HG02943 (cell line): ENCODE results near the gene MTFP1.

Experiments
- ATAC-seq: cut with Tn5 transposase; IDR thresholded peaks from one replicate; pipeline ENCODE4 v1.9.1; 2021; ENCODE audit warnings: mild to moderate bottlenecking, low read depth, moderate library complexity; ENCODE audit not compliant: unreplicated experiment

The MTFP1 gene

GRCh38 chr22:30424534-30425326, 838 bp upstream of the MTFP1 start:
- ATAC-seq = no peak

DNA sequence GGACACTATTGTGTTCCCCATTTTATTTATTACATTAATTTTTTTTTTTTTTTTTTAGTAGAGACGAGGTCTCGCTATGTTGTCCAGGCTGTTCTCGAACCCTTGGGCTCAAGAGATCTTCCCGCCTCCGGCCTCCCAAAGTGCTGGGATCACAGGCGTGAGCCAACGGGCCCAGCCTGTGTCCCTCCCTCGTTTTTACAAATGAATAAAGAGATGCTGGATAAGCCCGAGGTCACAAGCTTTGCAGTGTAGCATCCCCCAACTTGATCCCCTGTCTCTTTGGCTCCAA, 297 bp upstream of the MTFP1 start:
- ATAC-seq = no peak

DNA sequence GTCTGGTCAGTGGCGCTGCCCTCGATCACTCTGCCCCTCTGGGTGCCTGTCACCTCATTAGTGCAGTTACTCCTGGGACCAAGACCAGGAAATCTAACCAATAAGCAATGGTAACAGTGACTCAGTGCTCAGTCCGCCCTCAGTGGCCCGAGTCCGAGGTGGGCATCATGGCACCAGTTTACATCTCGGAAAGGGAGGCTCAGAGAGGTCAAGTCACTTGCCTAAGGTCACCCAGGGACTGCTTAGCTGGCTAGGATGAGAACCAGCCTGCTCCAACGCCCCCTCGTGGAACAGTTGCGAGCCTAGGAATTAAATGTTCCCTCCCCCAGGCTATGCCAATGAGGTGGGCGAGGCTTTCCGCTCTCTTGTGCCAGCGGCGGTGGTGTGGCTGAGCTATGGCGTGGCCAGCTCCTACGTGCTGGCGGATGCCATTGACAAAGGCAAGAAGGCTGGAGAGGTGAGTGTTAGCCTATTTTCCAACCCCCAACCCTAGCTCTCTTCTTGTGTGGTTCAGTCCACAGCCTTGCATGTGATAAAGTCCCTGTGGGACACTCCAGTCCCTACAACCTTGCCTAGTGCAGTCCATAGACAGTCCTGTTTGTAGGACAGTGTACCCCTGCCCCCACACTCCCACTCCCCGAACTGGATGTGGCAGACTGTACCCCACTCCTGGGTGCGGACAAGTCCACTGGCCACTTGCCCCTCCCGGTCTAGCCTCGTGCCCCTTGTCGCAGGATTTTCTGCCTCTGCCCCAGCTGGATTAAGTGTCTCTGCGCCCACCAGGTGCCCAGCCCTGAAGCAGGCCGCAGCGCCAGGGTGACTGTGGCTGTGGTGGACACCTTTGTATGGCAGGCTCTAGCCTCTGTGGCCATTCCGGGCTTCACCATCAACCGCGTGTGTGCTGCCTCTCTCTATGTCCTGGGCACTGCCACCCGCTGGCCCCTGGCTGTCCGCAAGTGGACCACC, 1.1 kb downstream of the MTFP1 start:
- no peak for ATAC-seq

GRCh38 chr22:30427871-30428270, 2.3 kb downstream of the MTFP1 start:
- no peak for ATAC-seq

DNA sequence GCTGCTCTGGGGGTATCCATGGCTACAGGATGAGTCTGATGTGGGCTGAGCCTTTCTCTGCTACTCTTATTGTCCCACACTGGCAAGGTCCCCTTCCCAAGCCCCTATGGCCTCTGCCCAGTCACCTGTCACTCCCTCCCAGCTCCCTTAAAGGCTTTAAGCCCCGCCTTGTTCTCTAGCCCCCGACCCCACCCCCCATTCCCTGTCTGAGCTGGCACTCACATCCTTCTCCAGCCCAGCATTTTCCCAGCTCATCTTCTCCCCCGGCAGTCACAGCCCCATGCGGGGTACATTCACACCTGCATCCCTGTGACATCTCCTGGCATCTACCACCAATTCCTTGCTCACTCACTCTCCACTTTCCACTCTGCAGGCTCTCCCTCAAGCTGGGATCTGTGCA, 4.3 kb downstream of the MTFP1 start:
- ATAC-seq = no peak

- ATAC-seq = no peak
Measured at GRCh38 chr22:30430933-30431332, 5.4 kb downstream of the MTFP1 start.

DNA sequence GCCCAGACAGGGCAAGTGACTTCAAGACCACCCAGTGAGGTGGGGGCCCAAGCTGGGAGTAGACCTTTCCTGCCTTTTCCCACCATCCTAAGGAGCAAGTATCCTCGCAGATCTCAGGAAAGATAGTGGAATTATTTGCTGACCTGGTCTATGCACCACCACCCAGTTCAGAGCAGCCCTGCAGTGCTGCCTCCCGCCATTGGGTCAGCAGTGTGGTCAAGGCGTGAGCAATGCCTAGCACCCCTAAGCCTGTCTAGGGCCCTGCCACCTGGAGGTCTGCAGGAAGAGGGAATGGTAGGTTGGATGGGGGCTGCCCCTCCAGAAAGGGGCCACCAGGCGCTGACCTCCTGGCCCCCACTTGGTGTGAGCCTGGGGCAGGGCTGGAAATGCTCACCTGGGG, 6.5 kb downstream of the MTFP1 start:
- no peak for ATAC-seq

GRCh38 chr22:30432520-30432919, 7.0 kb downstream of the MTFP1 start:
- no peak for ATAC-seq

- ATAC-seq = no peak
Measured at GRCh38 chr22:30433227-30433626, 7.7 kb downstream of the MTFP1 start.

GRCh38 chr22:30433773-30434172, 8.2 kb downstream of the MTFP1 start:
- no peak for ATAC-seq

- no peak for ATAC-seq
Measured at GRCh38 chr22:30434843-30435242, 9.3 kb downstream of the MTFP1 start.

DNA sequence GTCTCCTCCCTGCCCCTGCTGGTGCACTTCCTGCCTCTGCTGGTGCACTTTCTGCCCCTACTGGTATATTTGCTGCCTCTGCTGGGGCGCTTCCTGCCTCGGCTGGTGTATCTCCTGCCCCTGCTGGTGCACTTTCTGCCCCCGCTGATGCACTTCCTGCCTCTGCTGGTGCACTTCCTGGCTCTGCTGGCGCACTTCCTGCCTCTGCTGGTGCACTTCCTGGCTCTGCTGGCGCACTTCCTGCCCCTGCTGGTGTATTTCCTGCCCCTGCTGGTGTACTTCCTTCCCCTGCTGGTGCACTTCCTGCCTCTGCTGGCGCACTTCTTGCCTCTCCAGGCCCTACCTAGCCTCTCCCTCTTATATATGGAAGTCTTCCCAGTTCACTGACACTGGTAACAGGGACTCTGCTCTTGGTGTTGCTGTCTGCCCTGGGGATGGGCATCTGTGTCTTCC, 10.1 kb downstream of the MTFP1 start:
- ATAC-seq = no peak

DNA sequence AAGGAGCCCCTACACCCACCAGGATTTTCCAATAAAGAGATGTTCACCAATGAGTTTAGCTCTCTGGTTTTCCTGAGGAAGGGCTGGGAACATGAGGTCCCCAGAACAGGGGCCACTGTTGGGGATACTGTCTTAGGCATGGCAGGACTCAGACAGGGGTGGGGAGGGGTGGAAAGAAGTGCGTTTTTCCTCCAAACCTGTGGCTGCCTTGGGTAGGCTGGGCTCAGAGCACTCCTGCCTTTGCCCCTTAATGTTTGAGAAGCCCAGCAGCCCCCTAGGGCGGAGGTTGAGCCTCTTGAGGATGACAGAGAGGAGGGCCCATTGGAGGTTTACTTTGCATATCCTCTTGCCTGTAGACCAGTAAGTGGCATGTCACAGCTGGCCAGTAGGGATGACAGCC, 10.6 kb downstream of the MTFP1 start:
- ATAC-seq = no peak

DNA sequence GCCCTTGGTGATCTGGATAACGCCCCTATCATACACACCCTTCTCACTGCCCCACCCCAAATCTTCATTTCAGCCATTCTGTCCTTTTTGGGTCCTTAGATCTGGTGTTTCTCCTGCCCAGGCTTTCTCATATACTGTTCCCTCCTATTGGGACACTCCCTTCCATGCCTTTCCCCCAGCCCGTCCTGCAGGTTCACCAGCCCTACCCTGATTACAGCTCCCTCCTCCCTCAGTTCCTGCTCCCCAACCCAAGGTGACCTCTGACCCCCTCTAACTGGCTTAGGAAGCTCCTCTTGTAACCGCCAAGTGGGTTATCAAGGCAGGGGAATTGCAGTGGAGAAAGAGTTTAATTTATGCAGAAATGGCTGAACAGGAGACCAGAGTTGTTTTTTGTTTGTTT, 13.0 kb downstream of the MTFP1 start:
- ATAC-seq = no peak

GRCh38 chr22:30439226-30439625, 13.7 kb downstream of the MTFP1 start:
- no peak for ATAC-seq

- ATAC-seq = no peak
Measured at GRCh38 chr22:30439836-30440235, 14.3 kb downstream of the MTFP1 start.

- ATAC-seq = no peak
Measured at GRCh38 chr22:30441088-30441487, 15.5 kb downstream of the MTFP1 start.

DNA sequence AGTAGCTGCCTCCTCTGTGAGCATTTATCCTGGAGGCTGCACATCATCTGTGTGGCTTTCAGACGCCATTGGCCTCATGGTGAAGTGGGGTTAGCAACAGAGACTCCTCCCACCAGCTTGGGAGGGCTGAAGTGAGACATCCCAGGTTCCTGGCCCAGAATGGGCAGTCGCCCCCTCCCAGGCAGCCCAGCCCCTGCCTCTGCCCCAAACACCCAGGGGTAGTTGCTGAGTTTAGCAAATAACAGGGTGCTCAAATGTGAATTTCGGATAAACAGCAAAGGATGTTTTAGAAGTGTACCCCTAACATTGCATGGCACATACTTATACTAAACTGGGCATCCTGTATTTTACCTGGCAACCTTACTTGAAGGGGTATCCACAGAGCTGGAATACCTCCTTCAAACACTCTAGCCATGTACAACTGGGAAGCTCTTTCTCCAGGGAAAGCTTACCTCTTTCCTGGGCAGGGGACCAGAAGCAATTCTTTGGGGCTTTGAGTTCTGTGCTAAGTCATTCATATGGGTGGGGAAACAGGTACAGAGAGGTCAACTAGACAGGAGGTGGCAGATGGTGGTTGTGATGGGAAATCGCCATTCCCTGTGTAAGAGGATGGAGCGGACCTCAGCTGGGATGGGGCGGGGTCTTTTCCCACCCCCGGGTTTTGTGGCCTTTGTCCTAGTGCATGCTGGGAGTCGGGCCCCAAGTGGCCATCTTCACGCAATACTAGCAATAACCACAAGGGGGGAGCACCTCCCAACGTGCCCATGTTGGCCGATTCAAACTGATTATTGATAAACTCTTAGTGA, 19.3 kb downstream of the MTFP1 start:
- no peak for ATAC-seq

GRCh38 chr22:30445438-30446145, 20.0 kb downstream of the MTFP1 start:
- no peak for ATAC-seq

- ATAC-seq = no peak
Measured at GRCh38 chr22:30447656-30448055, 22.1 kb downstream of the MTFP1 start.
